ENCODE measurements around the gene ALDH1A3.

DNA sequence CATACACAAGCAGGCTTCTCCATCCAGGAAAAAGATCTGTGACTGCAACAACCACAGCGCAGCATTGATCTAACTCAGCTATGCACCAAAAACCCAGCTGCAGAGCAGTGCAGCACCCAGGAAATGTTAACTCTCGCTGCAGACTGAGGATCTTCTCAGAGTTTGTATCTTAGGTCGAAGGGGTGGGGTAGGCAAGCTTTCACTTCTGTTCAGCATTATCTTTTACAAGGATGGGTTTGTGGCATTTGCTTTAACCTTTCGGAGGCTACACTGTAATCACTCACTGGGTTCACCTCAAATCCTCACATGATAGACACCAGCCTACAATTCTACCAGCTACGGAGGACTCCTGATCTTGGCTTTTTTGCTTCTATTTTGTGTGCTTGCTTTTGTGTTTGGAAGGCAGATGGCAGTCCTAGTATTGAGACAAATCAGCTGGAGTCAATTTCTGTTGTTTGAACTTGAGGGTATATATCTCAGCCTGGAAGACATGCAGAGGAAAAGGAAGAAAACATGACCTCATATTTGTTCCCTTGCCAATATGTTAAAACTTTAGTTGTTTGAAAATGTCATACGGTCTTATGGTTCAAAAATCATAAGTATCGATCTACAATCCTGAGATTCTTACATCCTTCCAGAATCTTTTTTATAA lies 64.7 kb downstream of the ALDH1A3 start:
- TF ChIP-seq GATA1 (IDR thresholded peaks at IDR 0.05; ENCODE audit: low read depth, low read length) (no peak), POLR2A (IDR thresholded peaks at IDR 0.05; ENCODE audit: low read length) (no peak)

All from erythroblast (primary cell).